Ovary (tissue), 9 donors: ENCODE measurements around the gene ALDH1L2. TPM values are rescaled to one million over a fixed set of nuclear protein-coding genes. Genes with fewer than 3 reads are reported as not detected.

Source experiments
- DNase-seq, 5 donors: peaks; one replicate each; pipeline ENCODE4 v3.0.0-alpha.2; 2019 to 2020
- H3K27ac ChIP-seq, 2 donors: fragments of 200-600 bp; one replicate each; pipeline versions ENCODE4 v1.5.1 to v1.8.0; 2019 to 2022
- H3K27me3 ChIP-seq: fragments of 200-600 bp; one replicate; pipeline ENCODE4 v1.8.0; 2022
- H3K36me3 ChIP-seq: fragments of 200-600 bp; sonication (generic); one replicate; pipeline ENCODE4 v1.5.1; 2019
- H3K4me1 ChIP-seq: one replicate; pipeline ENCODE4 v1.8.1; 2013; ENCODE audit warnings: mild to moderate bottlenecking, moderate library complexity; ENCODE audit not compliant: insufficient read depth
- H3K4me3 ChIP-seq: fragments of 200-600 bp; sonication (generic); one replicate; pipeline ENCODE4 v1.5.1; 2017
- H3K9me3 ChIP-seq, 2 donors: fragments of 200-600 bp in 1 of 2; sonication (generic) in 1 of 2; one replicate each; pipeline versions ENCODE4 v1.5.1 to v1.8.1; 2013 to 2019; ENCODE audit warnings: mild to moderate bottlenecking in 1 of 2, moderate library complexity in 1 of 2
- EP300 ChIP-seq: sonication (generic); formaldehyde crosslinking; IDR thresholded peaks from one replicate; pipeline ENCODE4 v1.6.1; 2017; ENCODE audit warnings: antibody characterized with exemption
- POLR2A ChIP-seq: fragments of 450-650 bp; IDR thresholded peaks from one replicate; pipeline ENCODE4 v1.6.1; 2017; ENCODE audit warnings: antibody characterized with exemption, mild to moderate bottlenecking, moderate library complexity
- WGBS, 3 donors: extraction: QIAGEN DNeasy Blood & Tissue Kit in 1 of 3; methylation state at CpG; one replicate each; pipeline versions ENCODE4 v1.1.5 to v1.1.7; 2013 to 2017; 5-methylcytosine and 5-hydroxymethylcytosine counted together
- intact Hi-C, 4 donors: fragments of 100-400 bp; cut with DNase I; formaldehyde crosslinking; loops; one replicate each; pipeline versions ENCODE4 v1.11.0 to v1.15.1; 2022 to 2023
- polyA plus RNA-seq, 2 donors: library from polyadenylated mRNA; stranded (reverse); fragments of 200-250 nt in 1 of 2; fragments of 350-450 nt in 1 of 2; fragmentation: Illumina TruSeq in 1 of 2; extraction: RNeasy Lipid Tissue Mini Kit (QIAGEN cat#74804) in 1 of 2; gene quantifications; one replicate each; pipeline ENCODE4 v1.2.3, GENCODE V29; 2013 to 2014
- total RNA-seq, 7 donors: library from RNA; depleted of rRNA in 2 of 7; stranded (reverse); fragments of >200 nt in 2 of 7; fragmentation: NEBNext Ultra II Directional in 3 of 7; extraction: Animal tissue kit (Norgen Biotek cat#: 25700) in 3 of 7; gene quantifications; one replicate each; pipeline versions ENCODE4 v1.1.0 to v1.2.4, GENCODE V29; 2016 to 2023
- TF ChIP-seq, protein P1 (sequence below), 3 donors: fragments of 450-650 bp in 2 of 3; fragments of 200-600 bp in 1 of 3; IDR thresholded peaks; one replicate each; pipeline versions ENCODE4 v1.5.1 to v1.8.0; 2016 to 2022; ENCODE audit warnings: antibody characterized with exemption in 3 of 3, mild to moderate bottlenecking in 1 of 3
- donor health status: DM: no; HTN: no; CAD: no; lungs with moderate emphysema.
- donor health status: DM: no; HTN: no; CAD: no.
- donor health status: Bipolar disorder and iron deficiency.
- donor health status: DM: yes; HTN: yes; CAD: no.
- donor health status: DM: no; HTN: no; CAD: no.
- donor health status: DM: yes; HTN: yes; CAD: no.

ALDH1L2 gene
- total and polyA plus RNA-seq, 9 donors: 0.38 to 36.4 (median 1.3) TPM

DNA sequence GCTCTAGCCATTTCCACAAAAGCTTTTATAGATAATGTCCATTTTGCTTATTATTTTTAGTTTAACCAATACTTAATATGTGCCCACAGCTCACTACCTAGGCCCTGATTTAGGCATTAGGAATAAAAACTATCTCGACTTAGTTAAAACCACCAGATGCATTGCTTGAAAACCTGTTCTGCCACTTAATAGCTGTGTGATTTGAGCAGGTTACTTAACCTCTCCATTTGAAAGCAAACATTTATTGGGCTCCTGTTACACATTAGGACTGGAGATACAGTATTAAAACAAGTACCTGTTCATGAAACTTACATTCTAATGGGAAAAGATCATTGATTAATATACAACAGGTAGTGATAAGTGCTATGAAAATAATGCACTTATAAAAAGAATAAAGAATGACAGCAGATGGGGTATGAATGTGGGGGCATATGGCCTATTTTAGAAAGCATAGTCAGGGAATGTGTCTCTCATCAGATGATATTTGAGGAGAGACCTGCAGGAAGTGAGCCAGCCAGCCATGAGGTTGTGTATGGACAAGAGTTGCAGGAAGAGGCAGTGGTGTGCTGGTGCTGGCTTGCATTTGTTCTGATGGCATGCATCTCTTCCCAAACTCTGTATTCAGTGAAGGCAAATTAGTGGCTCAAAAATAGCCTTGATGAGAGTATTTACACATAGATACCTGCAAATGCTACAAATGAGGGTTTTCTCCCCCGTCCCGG, 63.9 kb downstream of the ALDH1L2 start:
- no peak overlapping the region for H3K27ac ChIP-seq
- no peaks in the 10 kb centered on the region for H3K27me3 ChIP-seq
- WGBS, 3 donors: 61 to 98% (median 95%) methylated on average over 3 of the region's 3 CpGs
- no peak for DNase-seq
- no peaks in the 10 kb centered on the region for H3K9me3 ChIP-seq
- TF ChIP-seq, protein P1, sequence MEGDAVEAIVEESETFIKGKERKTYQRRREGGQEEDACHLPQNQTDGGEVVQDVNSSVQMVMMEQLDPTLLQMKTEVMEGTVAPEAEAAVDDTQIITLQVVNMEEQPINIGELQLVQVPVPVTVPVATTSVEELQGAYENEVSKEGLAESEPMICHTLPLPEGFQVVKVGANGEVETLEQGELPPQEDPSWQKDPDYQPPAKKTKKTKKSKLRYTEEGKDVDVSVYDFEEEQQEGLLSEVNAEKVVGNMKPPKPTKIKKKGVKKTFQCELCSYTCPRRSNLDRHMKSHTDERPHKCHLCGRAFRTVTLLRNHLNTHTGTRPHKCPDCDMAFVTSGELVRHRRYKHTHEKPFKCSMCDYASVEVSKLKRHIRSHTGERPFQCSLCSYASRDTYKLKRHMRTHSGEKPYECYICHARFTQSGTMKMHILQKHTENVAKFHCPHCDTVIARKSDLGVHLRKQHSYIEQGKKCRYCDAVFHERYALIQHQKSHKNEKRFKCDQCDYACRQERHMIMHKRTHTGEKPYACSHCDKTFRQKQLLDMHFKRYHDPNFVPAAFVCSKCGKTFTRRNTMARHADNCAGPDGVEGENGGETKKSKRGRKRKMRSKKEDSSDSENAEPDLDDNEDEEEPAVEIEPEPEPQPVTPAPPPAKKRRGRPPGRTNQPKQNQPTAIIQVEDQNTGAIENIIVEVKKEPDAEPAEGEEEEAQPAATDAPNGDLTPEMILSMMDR (IDR thresholded peaks at IDR 0.05): no peak
- TF ChIP-seq EP300 (no peak), POLR2A (no peak)
- no peaks in the 10 kb centered on the region for H3K4me1 ChIP-seq
- no peak overlapping the region for H3K4me3 ChIP-seq
- intact Hi-C loops: no loop called here
- H3K36me3 ChIP-seq: no peaks in the 10 kb centered on the region

DNA sequence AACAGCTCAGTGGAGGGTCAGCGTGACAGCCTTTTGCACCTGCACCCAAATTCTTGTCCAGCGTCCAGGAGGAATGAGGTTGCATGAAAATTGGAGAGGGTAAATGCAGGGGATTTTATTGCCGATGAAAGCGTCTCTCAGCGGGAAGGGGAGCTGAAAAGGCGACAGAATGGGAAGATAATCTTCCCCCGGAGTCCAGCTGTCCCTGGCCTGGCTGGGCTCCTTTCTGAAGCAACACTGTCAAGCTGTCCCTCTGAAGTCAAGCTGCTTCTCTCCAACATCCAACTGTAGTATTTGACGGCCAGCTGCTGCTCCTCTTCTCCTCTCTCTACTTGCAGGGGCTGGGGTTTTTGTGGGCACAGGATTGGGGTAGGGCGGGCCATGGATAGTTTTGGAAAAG, 65.5 kb downstream of the ALDH1L2 start:
- H3K4me3 ChIP-seq: no peak overlapping the region
- intact Hi-C loops: no loop called here
- TF ChIP-seq POLR2A (no peak), EP300 (no peak)
- TF ChIP-seq, protein P1 (IDR thresholded peaks at IDR 0.05): no peak
- H3K9me3 ChIP-seq: no peaks in the 10 kb centered on the region
- H3K27me3 ChIP-seq: no peaks in the 10 kb centered on the region
- no peak for DNase-seq
- WGBS, 3 donors: 81 to 89% (median 88%) methylated on average over 9 of the region's 9 CpGs
- H3K36me3 ChIP-seq: no peaks in the 10 kb centered on the region
- H3K4me1 ChIP-seq: no peaks in the 10 kb centered on the region
- H3K27ac ChIP-seq: no peak overlapping the region

DNA sequence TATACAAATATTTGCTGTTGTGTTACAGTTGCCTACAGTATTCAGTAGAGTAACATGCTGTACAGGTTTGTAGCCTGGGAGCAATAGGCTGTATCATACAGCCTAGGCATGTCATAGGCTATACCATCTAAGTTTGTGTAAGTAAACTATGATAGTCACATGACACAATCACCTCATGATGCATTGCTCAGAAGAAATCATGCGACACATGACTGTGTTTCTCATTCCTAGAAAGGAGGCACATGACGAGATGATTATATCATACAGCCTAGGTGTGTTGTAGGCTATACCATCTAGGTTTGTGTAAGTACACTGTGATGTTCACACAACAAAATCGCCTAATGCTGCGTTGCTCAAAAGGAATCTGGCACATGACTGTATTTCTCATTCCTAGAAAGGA, 66.2 kb downstream of the ALDH1L2 start:
- Histone ChIP-seq H3K9me3 (no peaks in the 10 kb centered on the region), H3K27ac (no peak overlapping the region), H3K4me3 (no peak overlapping the region), H3K4me1 (no peaks in the 10 kb centered on the region), H3K27me3 (no peaks in the 10 kb centered on the region), H3K36me3 (no peaks in the 10 kb centered on the region)
- 89 to 92% (median 90%) methylated on average over 4 of the region's 4 CpGs for WGBS, 3 donors
- TF ChIP-seq POLR2A (no peak), EP300 (no peak)
- TF ChIP-seq, protein P1 (IDR thresholded peaks at IDR 0.05): no peak
- no peak for DNase-seq
- intact Hi-C loops: no loop called here

DNA sequence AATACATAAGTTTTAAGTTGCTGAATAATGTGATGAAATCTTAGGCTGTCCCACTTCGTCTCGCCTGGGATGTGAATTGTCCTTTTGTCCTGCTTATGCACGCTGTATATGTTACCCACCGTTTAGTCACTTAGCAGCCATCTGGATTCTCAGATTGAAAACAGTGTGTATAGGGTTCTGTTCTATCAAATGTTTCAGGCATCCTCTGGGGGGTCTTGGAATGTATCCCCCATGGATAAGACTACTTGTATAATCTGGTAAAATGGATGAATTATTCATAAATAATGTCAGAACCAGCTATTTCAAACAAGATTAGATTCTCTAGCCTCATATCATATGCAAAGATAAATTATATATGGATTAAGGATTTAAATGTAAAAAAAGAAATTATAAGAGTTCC, 68.7 kb downstream of the ALDH1L2 start:
- no peak overlapping the region for H3K4me3 ChIP-seq
- no peak for DNase-seq
- TF ChIP-seq EP300: no peak
- TF ChIP-seq, protein P1 (IDR thresholded peaks at IDR 0.05): no peak
- TF ChIP-seq POLR2A: no peak
- intact Hi-C loops: no loop called here
- no peaks in the 10 kb centered on the region for H3K36me3 ChIP-seq
- no peak overlapping the region for H3K27ac ChIP-seq
- WGBS, 3 donors: 94 to 97% (median 95%) methylated on average over 4 of the region's 4 CpGs
- H3K9me3 ChIP-seq: no peaks in the 10 kb centered on the region
- no peaks in the 10 kb centered on the region for H3K27me3 ChIP-seq
- H3K4me1 ChIP-seq: no peaks in the 10 kb centered on the region
